Endothelial cell of umbilical vein (primary cell): ENCODE data around the gene MAP3K10. TPM values are rescaled to one million over a fixed set of nuclear protein-coding genes. Genes with fewer than 3 reads are reported as not detected.
"Not testable (repeated sequence)": the region's sequence is repeated elsewhere in the genome, so short reads cannot be mapped to it uniquely, and the experiment has no call there.

Source experiments
- BruUV-seq: library from RNA; stranded (reverse); fragments of 400-500 nt; replicated peaks from 2 replicates; lab custom pipeline; 2021; lab: Mats Ljungman, UMichigan
- CTCF ChIA-PET: fragments of 300-600, 350-600 bp; sonication (Branson Sonifier 250); formaldehyde crosslinking; loops from one replicate; lab custom pipeline; 2021; ENCODE audit warnings: antibody characterized with exemption, inconsistent platforms; lab: Charles Lee
- POLR2A ChIA-PET: fragments of 300-600, 350-600 bp; sonication (Branson Sonifier 250); formaldehyde crosslinking; loops from one replicate; lab custom pipeline; 2021; ENCODE audit warnings: antibody characterized with exemption, inconsistent platforms; lab: Charles Lee
- DNase-seq: peaks from one replicate; pipeline ENCODE4 v3.0.0-alpha.2; 2011; ENCODE audit warnings: low read depth, low spot score
- FAIRE-seq: peaks from 2 replicates; lab custom pipeline; 2011; peaks lifted over from hg19 to GRCh38; lab: Jason Lieb, UNC
- H2AFZ ChIP-seq: 2 replicates; pipeline ENCODE4 v1.6.0; 2012; ENCODE audit warnings: low read depth, low read length, control low read depth, inconsistent platforms
- H3K27ac ChIP-seq: 2 replicates; pipeline ENCODE4 v1.5.1; 2011; ENCODE audit warnings: low read depth, mild to moderate bottlenecking, control low read depth, low read length, moderate library complexity; ENCODE audit not compliant: insufficient read depth
- H3K27me3 ChIP-seq, 2 experiments: 2 replicates each; pipeline versions ENCODE4 v1.6.0 to v1.6.1; 2011; ENCODE audit warnings: low read length in 2 of 2, mixed read lengths in 1 of 2; ENCODE audit not compliant: control insufficient read depth in 2 of 2, insufficient read depth in 2 of 2
- H3K36me3 ChIP-seq, 2 experiments: 2 replicates in 1 of 2; 3 replicates in 1 of 2; pipeline ENCODE4 v1.5.1; 2011; ENCODE audit warnings: low read length in 2 of 2, mild to moderate bottlenecking in 1 of 2, moderate library complexity in 1 of 2; ENCODE audit not compliant: control insufficient read depth in 2 of 2, insufficient read depth in 2 of 2; ENCODE audit errors: extremely low read depth in 1 of 2
- H3K4me1 ChIP-seq: 3 replicates; pipeline ENCODE4 v1.5.1; 2011; ENCODE audit warnings: mild to moderate bottlenecking, low read length; ENCODE audit not compliant: control insufficient read depth, insufficient read depth; ENCODE audit errors: extremely low read depth
- H3K4me2 ChIP-seq: 2 replicates; pipeline ENCODE4 v1.6.1; 2011; ENCODE audit warnings: low read length, control low read depth, mixed read lengths; ENCODE audit not compliant: insufficient read depth
- H3K4me3 ChIP-seq, 3 experiments: fragments of 200-600 bp in 1 of 3; sonication (generic), shearing (Covaris generic) in 1 of 3; replicated peaks in 1 of 3; 2 replicates each; pipeline ENCODE4 v1.5.1; 2011 to 2016; ENCODE audit warnings: control low read depth in 3 of 3, low read length in 3 of 3, mild to moderate bottlenecking in 2 of 3, inconsistent platforms in 1 of 3, low read depth in 1 of 3, moderate library complexity in 1 of 3; ENCODE audit not compliant: insufficient read depth in 1 of 3
- H3K79me2 ChIP-seq: 2 replicates; pipeline ENCODE4 v1.6.0; 2012; ENCODE audit warnings: low read length, inconsistent platforms; ENCODE audit not compliant: control insufficient read depth, insufficient read depth
- H3K9ac ChIP-seq: replicated peaks from 2 replicates; pipeline ENCODE3; 2011; ENCODE audit warnings: low read length, control low read depth; ENCODE audit not compliant: insufficient read depth; ENCODE audit errors: extremely low read depth
- H3K9me1 ChIP-seq: replicated peaks from 3 replicates; pipeline ENCODE4 v1.6.0; 2011; ENCODE audit warnings: mild to moderate bottlenecking, low read length; ENCODE audit not compliant: control insufficient read depth, insufficient read depth; ENCODE audit errors: extremely low read depth
- H3K9me3 ChIP-seq: replicated peaks from 2 replicates; pipeline ENCODE4 v1.5.1; 2012; ENCODE audit warnings: low read length, inconsistent platforms; ENCODE audit not compliant: control insufficient read depth, insufficient read depth
- H4K20me1 ChIP-seq: replicated peaks from 2 replicates; pipeline ENCODE3; 2011; ENCODE audit warnings: mild to moderate bottlenecking, low read length; ENCODE audit not compliant: control insufficient read depth, insufficient read depth; ENCODE audit errors: extremely low read depth
- EZH2 ChIP-seq: IDR thresholded peaks from 2 replicates; pipeline ENCODE4 v1.6.1; 2012; ENCODE audit warnings: borderline replicate concordance, low read depth, mild to moderate bottlenecking, moderate library complexity, low read length, inconsistent platforms; ENCODE audit not compliant: severe bottlenecking
- FOS ChIP-seq: IDR thresholded peaks from 2 replicates; pipeline ENCODE4 v1.6.1; 2011; ENCODE audit warnings: mild to moderate bottlenecking, low read length, moderate library complexity, borderline replicate concordance; ENCODE audit not compliant: insufficient read depth
- JUN ChIP-seq: IDR thresholded peaks from 2 replicates; pipeline ENCODE4 v1.6.1; 2011; ENCODE audit warnings: borderline replicate concordance, low read depth; ENCODE audit not compliant: insufficient read length, insufficient read depth
- dilution Hi-C: fragments of 300-500 bp; cut with MboI; formaldehyde crosslinking; loops from one replicate; pipeline ENCODE4 v1.15.0; 2019; ENCODE audit warnings: low sequenced_read_pairs; ENCODE audit not compliant: extremely low pct_ligation_motif_present
- intact Hi-C: fragments of 100-400 bp; cut with micrococcal nuclease; formaldehyde crosslinking; loops from one replicate; pipeline ENCODE4 v1.10.0; 2022
- polyA plus RNA-seq, 4 experiments: library from polyadenylated mRNA; depleted of rRNA in 3 of 4; stranded (reverse) in 3 of 4; unstranded in 1 of 4; fragments of >200 nt; gene quantifications; 2 replicates each; pipeline versions ENCODE4 v1.2.1 to v1.2.3, GENCODE V29; 2011 to 2012; ENCODE audit warnings: missing spikeins in 1 of 4
- total RNA-seq: library from RNA; stranded (reverse); gene quantifications from 2 replicates; pipeline ENCODE4 v1.2.3, GENCODE V29; 2021
- TF ChIP-seq, protein P1 (sequence below): IDR thresholded peaks from 2 replicates; pipeline ENCODE4 v1.6.1; 2011; ENCODE audit not compliant: insufficient read depth, insufficient read length
- TF ChIP-seq, protein P2 (sequence below), 2 donors: IDR thresholded peaks; 1 replicate in 1 of 2; 2 replicates in 1 of 2; pipeline ENCODE4 v1.5.1; 2011; ENCODE audit warnings: low read length in 2 of 2, mild to moderate bottlenecking in 2 of 2, moderate library complexity in 2 of 2, control low read depth in 1 of 2, inconsistent platforms in 1 of 2, low read depth in 1 of 2; ENCODE audit not compliant: insufficient read depth in 1 of 2; ENCODE audit errors: extremely low read depth in 1 of 2

Gene MAP3K10
- total and polyA plus RNA-seq, 2 donors (not counting 3 experiments of a cell fraction or from before 2014, with no cell fraction given): 6.3 to 19.4 TPM

- no TSS peak for BruUV-seq
- Histone ChIP-seq H3K27ac (no peak overlapping the region), H3K36me3 (no peaks in the 10 kb centered on the region), H3K79me2 (no peaks in the 10 kb centered on the region), H3K9ac (no peak overlapping the region), H3K4me2 (no peak overlapping the region), H3K9me1 (no peaks in the 10 kb centered on the region), H3K4me1 (no peaks in the 10 kb centered on the region), H3K9me3 (no peaks in the 10 kb centered on the region), H3K27me3 (no peaks in the 10 kb centered on the region), H3K4me3 (no peak overlapping the region), H2AFZ (no peak overlapping the region), H4K20me1 (no peaks in the 10 kb centered on the region)
- FAIRE-seq (no peak), DNase-seq (no peak)
- dilution Hi-C loops: no loop called here
- CTCF ChIA-PET: interaction anchor here (0.9 kb wide), 1 partner anchor 27 kb away, joined by 3 read pairs; no protein-coding TSS in a partner anchor
- intact Hi-C loops: no loop called here
- TF ChIP-seq EZH2: no peak
- TF ChIP-seq JUN: no peak
- TF ChIP-seq, protein P1, sequence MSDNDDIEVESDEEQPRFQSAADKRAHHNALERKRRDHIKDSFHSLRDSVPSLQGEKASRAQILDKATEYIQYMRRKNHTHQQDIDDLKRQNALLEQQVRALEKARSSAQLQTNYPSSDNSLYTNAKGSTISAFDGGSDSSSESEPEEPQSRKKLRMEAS: no peak
- POLR2A ChIA-PET: no interaction called here
Measured at GRCh38 chr19:40163541-40164129, 27.6 kb upstream of the MAP3K10 start.

DNA sequence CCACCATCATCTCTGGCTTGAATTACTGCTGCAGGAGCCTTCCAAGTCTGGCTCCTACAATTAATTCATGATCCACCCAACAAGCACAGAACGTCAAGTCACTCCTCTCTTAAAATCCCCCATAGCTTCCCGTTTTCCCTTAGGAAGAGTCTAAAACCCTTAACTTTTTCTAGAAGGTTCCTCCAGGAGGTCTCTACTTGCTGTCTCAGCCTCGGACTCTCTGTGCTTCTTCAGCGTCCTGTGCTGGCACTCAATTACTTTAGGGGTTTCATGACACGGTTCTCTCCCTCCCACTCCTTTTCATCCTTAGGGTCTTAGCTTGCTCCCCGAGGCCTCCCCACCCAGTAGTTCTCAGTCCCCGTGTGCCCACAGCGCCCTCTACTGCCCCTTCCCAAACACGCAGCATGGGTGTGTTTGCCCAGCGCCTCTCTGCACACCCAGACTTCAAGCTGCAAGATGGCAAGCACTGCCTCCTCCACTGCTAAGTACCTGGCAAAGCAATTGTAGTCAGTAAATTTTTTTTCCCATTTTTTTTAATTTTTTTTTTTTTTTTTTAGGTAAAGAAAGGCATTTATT, 25.8 kb upstream of the MAP3K10 start:
- DNase-seq: peak; percentile 47
- dilution Hi-C loops: no loop called here
- FAIRE-seq: no peak
- intact Hi-C loops: no loop called here
- Histone ChIP-seq H3K4me3 (no peak overlapping the region), H3K9me1 (no peaks in the 10 kb centered on the region), H3K9me3 (no peaks in the 10 kb centered on the region), H3K4me1 (no peaks in the 10 kb centered on the region), H4K20me1 (no peaks in the 10 kb centered on the region), H3K4me2 (no peak overlapping the region), H3K79me2 (no peaks in the 10 kb centered on the region), H3K27me3 (no peaks in the 10 kb centered on the region), H2AFZ (no peak overlapping the region), H3K27ac (no peak overlapping the region), H3K9ac (no peak overlapping the region), H3K36me3 (no peaks in the 10 kb centered on the region)
- BruUV-seq: no TSS peak
- POLR2A ChIA-PET: no interaction called here
- CTCF ChIA-PET: interaction anchor here (0.6 to 2.1 kb wide), 21 partner anchors 8 to 373 kb away, joined by 3 to 38 read pairs (median 5); partner anchors contain the start of genes PSMC4 and TTC9B
- TF ChIP-seq FOS: no peak
- TF ChIP-seq, protein P2, sequence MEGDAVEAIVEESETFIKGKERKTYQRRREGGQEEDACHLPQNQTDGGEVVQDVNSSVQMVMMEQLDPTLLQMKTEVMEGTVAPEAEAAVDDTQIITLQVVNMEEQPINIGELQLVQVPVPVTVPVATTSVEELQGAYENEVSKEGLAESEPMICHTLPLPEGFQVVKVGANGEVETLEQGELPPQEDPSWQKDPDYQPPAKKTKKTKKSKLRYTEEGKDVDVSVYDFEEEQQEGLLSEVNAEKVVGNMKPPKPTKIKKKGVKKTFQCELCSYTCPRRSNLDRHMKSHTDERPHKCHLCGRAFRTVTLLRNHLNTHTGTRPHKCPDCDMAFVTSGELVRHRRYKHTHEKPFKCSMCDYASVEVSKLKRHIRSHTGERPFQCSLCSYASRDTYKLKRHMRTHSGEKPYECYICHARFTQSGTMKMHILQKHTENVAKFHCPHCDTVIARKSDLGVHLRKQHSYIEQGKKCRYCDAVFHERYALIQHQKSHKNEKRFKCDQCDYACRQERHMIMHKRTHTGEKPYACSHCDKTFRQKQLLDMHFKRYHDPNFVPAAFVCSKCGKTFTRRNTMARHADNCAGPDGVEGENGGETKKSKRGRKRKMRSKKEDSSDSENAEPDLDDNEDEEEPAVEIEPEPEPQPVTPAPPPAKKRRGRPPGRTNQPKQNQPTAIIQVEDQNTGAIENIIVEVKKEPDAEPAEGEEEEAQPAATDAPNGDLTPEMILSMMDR (IDR thresholded peaks at IDR 0.05; ENCODE audit: extremely low read depth in 1 of 2, insufficient read depth in 1 of 2, low read depth in 1 of 2, low read length in 2 of 2): peak; percentile 60 to 79

DNA sequence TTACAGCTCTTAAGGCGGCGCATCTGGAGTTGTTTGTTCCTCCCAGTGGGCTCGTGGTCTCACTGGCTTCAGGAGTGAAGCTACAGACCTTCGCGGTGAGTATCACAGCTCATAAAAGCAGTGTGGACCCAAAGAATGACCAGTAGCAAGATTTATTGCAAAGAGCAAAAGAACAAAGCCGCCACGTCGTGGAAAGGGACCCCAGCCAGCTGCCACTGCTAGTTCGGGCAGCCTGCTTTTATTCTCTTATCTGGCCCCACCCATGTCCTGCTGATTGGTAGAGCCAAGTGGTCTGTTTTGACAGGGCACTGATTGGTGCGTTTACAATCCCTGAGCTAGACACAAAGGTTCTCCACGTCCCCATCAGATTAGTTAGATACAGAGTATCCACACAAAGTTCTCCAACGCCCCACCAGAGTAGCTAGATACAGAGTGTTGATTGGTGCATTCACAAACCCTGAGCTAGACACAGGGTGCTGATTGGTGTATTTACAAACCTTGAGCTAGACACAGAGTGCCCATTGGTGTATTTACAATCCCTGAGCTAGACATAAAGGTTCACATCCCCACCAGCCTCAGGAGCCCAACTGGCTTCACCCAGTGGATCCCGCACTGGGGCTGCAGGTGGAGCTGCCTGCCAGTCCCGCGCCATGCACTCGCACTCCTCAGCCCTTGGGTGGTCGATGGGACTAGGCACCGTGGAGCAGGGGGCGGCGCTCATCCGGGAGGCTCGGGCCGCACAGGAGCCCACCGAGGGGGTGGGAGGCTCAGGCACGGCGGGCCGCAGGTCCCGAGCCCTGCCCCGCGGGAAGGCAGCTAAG, 21.5 kb upstream of the MAP3K10 start:
- H3K4me1 ChIP-seq, CTCF ChIA-PET, H3K9me1 ChIP-seq, H3K27ac ChIP-seq, H3K4me3 ChIP-seq, H3K27me3 ChIP-seq, H3K36me3 ChIP-seq, H3K4me2 ChIP-seq, FAIRE-seq, dilution Hi-C loops, H2AFZ ChIP-seq, H3K9ac ChIP-seq, H3K9me3 ChIP-seq, H3K79me2 ChIP-seq, BruUV-seq, DNase-seq, POLR2A ChIA-PET, H4K20me1 ChIP-seq, intact Hi-C loops: not testable (repeated sequence)
